Measurements from ENCODE around the gene UGT1A9. TPM values are rescaled to one million over a fixed set of nuclear protein-coding genes. Genes with fewer than 3 reads are reported as not detected.
"Not testable (repeated sequence)": the region's sequence is repeated elsewhere in the genome, so short reads cannot be mapped to it uniquely, and the experiment has no call there.

UGT1A9 gene
- total and polyA plus RNA-seq, 4 donors = 0.16 TPM; not detected in 3

DNA sequence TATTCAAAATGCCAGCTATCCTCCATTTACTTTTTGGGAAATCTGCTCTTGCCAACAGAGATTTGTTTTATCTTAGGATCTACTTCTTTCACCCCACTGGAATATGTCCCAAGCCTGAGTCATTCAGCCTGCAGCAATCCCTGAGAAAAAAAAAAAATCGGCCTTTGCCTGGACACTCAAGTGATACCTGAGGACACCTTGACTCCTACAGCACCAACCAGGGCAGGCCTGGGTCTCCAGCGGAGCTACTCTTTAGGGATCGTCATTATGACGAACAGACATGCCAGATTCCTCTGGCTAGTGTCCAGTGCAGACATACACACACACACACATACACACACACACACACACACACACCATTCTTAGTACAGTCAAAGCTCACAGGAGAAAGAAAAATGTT is 18.7 kb downstream of the UGT1A9 start:
- 90% methylated on average over 1 of the region's 4 CpGs for WGBS (ENCODE audit: insufficient coverage)
- Histone ChIP-seq H3K36me3 (ENCODE audit: control insufficient read depth, insufficient read depth, low read length) (no peaks in the 10 kb centered on the region), H3K9me3 (ENCODE audit: control insufficient read depth, insufficient read depth, low read length) (no peaks in the 10 kb centered on the region), H3K4me1 (ENCODE audit: control insufficient read depth, insufficient read depth, low read length) (no peaks in the 10 kb centered on the region), H3K27ac (ENCODE audit: low read depth, low read length) (no peak overlapping the region), H3K4me3 (ENCODE audit: low read depth, low read length) (no peak overlapping the region), H3K27me3 (ENCODE audit: control insufficient read depth, insufficient read depth, low read length) (no peaks in the 10 kb centered on the region)
- DNase-seq (ENCODE audit: low read depth in 4 of 6, low spot score in 6 of 6) = no peak

DNA sequence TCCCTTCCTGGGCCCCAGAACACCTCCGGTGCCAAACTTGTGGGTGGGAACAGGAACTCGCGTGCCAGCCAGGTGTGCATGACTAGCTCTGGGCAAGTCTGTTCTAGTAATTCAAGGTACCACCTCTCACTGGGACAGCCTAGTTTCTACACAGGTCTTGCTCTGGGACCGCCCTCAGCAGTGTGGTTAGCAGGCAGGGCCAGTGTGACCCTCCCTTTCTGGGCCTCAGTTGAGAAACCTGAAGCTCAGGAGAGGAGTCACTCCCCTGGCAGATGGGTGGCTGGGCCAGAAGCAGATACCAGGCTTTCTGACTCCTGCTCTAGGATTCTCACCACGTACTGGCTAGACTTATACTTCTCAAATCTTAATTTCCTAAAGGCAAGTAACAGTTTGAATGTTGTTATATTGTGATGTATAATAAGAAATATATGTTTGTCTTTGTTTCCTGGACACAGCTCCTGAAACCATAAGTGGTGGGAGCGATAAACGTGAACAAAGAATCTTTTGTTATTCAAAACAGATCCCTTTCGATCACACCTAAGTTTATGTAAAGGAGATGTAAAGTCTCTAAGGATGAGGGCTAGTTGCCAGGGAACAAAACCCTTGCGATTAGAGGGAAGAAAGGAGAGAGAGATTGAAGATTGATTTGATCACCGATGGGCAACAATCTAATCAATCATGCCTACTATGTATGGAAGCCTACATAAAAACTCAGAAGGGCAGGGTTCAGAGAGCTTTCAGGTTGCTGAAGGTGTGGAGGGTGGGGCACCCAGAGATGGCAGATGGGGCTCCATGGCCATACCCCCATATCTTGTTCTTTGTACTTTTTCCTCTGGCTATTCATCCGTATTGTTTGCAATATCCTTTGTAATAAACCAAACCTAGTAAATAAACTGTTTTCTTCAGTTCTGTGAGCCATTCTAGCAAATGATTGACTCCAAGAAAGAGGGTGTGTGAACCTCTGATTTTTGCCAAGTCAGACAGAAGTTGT is 20.0 kb downstream of the UGT1A9 start:
- H3K27me3 ChIP-seq (ENCODE audit: control insufficient read depth, insufficient read depth, low read length) = no peaks in the 10 kb centered on the region
- no peak overlapping the region for H3K27ac ChIP-seq (ENCODE audit: low read depth, low read length)
- no peaks in the 10 kb centered on the region for H3K4me1 ChIP-seq (ENCODE audit: control insufficient read depth, insufficient read depth, low read length)
- H3K9me3 ChIP-seq (ENCODE audit: control insufficient read depth, insufficient read depth, low read length) = no peaks in the 10 kb centered on the region
- no peak overlapping the region for H3K4me3 ChIP-seq (ENCODE audit: low read depth, low read length)
- DNase-seq (ENCODE audit: low read depth in 4 of 6, low spot score in 6 of 6) = no peak
- no peaks in the 10 kb centered on the region for H3K36me3 ChIP-seq (ENCODE audit: control insufficient read depth, insufficient read depth, low read length)
- 85% methylated on average over 5 of the region's 11 CpGs for WGBS (ENCODE audit: insufficient coverage)

DNA sequence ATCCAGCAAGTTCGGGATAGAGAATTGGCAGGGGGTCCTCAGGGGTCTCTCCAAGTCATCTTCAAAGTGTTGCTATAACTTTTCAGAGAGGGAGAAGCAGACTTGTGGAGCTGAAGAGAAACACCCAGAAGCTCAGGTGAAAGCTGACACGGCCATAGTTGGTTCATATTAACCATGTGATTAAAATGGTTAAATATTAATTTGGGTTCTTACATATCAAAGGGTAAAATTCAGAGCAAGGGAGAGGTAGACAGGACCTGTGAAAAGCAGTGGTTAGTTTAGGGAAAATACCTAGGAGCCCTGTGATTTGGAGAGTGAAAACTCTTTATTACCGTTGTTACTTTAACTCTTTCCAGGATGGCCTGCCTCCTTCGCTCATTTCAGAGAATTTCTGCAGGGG is 20.9 kb downstream of the UGT1A9 start, which contains the start of gene UGT1A6:
UGT1A6 (plus strand) TSS at position 243 of the 400 bp plus-strand sequence; CDS start at position 358, 115 bp downstream.
- WGBS (ENCODE audit: insufficient coverage) = 88% methylated on average over 3 of the region's 4 CpGs
- H3K4me3 ChIP-seq (ENCODE audit: low read depth, low read length) = no peak within 1 kb of the TSS
- no peak for DNase-seq (ENCODE audit: low read depth in 4 of 6, low spot score in 6 of 6)
- no peaks in the 10 kb centered on the region for H3K9me3 ChIP-seq (ENCODE audit: control insufficient read depth, insufficient read depth, low read length)
- H3K36me3 ChIP-seq (ENCODE audit: control insufficient read depth, insufficient read depth, low read length) = no peaks in the 10 kb centered on the region
- no peaks in the 10 kb centered on the region for H3K4me1 ChIP-seq (ENCODE audit: control insufficient read depth, insufficient read depth, low read length)
- no peak within 1 kb of the TSS for H3K27ac ChIP-seq (ENCODE audit: low read depth, low read length)
- H3K27me3 ChIP-seq (ENCODE audit: control insufficient read depth, insufficient read depth, low read length) = no peaks in the 10 kb centered on the region

DNA sequence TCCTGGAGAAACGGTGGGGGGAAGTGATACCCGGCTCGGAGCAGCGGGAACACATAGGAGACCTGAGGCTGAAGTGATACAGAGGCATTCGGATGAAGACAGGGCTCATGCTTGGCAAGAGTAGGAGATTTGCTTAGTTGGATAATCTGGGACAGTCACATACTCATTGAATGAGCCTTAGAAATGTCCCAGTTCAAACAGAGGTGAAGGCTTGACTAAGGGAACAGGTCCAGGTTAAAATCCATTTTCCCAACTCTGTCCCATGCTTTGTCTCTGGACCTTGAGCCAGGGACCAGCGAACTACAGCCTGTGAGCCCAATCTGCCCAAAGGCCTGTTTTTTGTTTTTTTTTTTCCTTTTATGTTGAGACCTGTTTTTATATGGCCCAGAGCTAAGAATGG is 22.3 kb downstream of the UGT1A9 start:
- no peaks in the 10 kb centered on the region for H3K4me1 ChIP-seq (ENCODE audit: control insufficient read depth, insufficient read depth, low read length)
- no peak overlapping the region for H3K4me3 ChIP-seq (ENCODE audit: low read depth, low read length)
- no peak overlapping the region for H3K27ac ChIP-seq (ENCODE audit: low read depth, low read length)
- no peak for DNase-seq (ENCODE audit: low read depth in 4 of 6, low spot score in 6 of 6)
- H3K9me3 ChIP-seq (ENCODE audit: control insufficient read depth, insufficient read depth, low read length) = no peaks in the 10 kb centered on the region
- H3K27me3 ChIP-seq (ENCODE audit: control insufficient read depth, insufficient read depth, low read length) = no peaks in the 10 kb centered on the region
- H3K36me3 ChIP-seq (ENCODE audit: control insufficient read depth, insufficient read depth, low read length) = no peaks in the 10 kb centered on the region
- 60% methylated on average over 3 of the region's 6 CpGs for WGBS (ENCODE audit: insufficient coverage)

DNA sequence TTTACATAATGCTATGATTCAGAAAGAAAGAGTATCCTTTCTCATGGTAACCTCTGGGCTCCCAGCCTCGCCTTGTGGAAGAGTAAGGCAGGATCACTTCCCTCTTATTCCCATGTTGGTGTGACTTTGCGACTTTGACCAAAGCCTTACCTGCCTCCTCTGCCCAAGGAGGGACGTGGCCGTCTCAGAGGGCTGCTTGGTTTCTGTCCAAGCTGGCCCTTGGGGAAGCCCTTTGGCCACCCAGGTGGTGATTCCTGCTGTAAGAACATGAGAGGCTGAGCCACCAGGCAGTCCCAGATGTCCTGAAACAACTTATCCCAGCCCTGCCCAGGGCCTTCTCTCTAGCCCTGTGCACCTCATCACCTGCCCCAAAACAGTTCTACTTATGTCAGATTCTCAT is 27.0 kb downstream of the UGT1A9 start:
- 92% methylated on average over 4 of the region's 4 CpGs for WGBS (ENCODE audit: insufficient coverage)
- Histone ChIP-seq H3K4me3 (ENCODE audit: low read depth, low read length) (no peak overlapping the region), H3K9me3 (ENCODE audit: control insufficient read depth, insufficient read depth, low read length) (no peaks in the 10 kb centered on the region), H3K4me1 (ENCODE audit: control insufficient read depth, insufficient read depth, low read length) (no peaks in the 10 kb centered on the region), H3K27ac (ENCODE audit: low read depth, low read length) (no peak overlapping the region), H3K36me3 (ENCODE audit: control insufficient read depth, insufficient read depth, low read length) (no peaks in the 10 kb centered on the region), H3K27me3 (ENCODE audit: control insufficient read depth, insufficient read depth, low read length) (no peaks in the 10 kb centered on the region)
- DNase-seq (ENCODE audit: low read depth in 4 of 6, low spot score in 6 of 6) = no peak

DNA sequence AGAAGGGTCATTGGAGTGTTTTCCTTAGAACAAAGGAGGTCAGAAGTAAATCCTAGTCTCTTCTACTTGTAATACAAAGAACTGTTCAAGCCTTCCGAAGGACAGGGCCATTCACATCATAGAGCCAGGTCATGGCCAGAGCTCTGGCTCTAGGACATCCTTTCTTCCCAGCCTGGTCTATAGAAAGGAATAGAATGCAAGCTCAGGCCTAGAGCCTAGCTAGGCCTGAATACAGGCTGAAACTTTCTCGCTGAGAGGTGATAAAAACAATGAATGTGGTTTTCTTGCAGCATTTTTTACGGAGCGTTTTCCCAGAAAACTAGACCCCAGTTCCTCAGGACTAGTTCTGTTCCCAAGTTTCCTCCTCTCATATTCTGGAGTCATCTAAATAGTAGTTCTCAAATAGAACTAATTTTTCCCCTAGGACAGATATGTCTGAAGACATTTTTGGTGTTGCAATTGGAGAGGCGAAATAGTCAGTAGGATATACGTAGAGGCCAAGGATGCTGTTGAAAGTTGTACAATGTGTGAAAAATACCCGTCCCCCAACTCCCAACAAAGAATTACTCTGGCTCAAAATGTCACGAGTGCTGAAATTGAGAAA is 27.8 kb downstream of the UGT1A9 start:
- no peaks in the 10 kb centered on the region for H3K27me3 ChIP-seq (ENCODE audit: control insufficient read depth, insufficient read depth, low read length)
- H3K36me3 ChIP-seq (ENCODE audit: control insufficient read depth, insufficient read depth, low read length) = no peaks in the 10 kb centered on the region
- H3K4me1 ChIP-seq (ENCODE audit: control insufficient read depth, insufficient read depth, low read length) = no peaks in the 10 kb centered on the region
- H3K27ac ChIP-seq (ENCODE audit: low read depth, low read length) = no peak overlapping the region
- H3K4me3 ChIP-seq (ENCODE audit: low read depth, low read length) = no peak overlapping the region
- WGBS (ENCODE audit: insufficient coverage) = no CpG with 5 or more reads among the region's 8 CpGs
- DNase-seq (ENCODE audit: low read depth in 4 of 6, low spot score in 6 of 6) = no peak
- no peaks in the 10 kb centered on the region for H3K9me3 ChIP-seq (ENCODE audit: control insufficient read depth, insufficient read depth, low read length)

DNA sequence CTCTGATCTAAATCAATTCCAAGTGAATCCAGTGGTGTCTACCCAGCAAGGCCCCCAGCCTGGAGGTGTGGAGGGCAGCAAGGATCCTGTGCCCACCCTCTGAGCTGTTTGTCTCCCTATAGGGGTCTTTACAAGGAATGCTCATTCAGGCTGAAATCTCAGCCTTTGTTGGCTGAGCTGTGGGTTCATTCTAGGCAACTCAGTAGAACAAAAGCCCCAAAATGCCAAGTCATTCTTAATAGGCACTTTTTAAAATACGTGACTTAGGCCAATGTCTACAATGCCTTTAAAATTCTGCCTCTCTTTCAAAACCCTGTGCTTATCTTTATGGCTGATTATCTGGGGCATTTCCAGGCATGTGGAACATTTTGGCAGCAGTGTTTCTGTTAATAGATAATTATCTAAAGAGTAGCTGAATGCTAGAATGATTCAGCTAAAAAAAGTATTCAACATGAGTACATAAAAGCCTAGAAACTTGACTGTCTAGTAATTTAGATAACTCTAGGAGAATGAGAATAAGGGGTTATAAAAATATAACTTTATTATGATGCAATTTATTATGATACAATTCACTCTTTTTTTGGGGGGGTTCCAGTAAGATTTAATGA is 28.4 kb downstream of the UGT1A9 start:
- no peaks in the 10 kb centered on the region for H3K27me3 ChIP-seq (ENCODE audit: control insufficient read depth, insufficient read depth, low read length)
- peak in 2 of 6 donors; percentile 4 to 35 for DNase-seq (ENCODE audit: low read depth in 4 of 6, low spot score in 6 of 6)
- no peaks in the 10 kb centered on the region for H3K36me3 ChIP-seq (ENCODE audit: control insufficient read depth, insufficient read depth, low read length)
- no peak overlapping the region for H3K27ac ChIP-seq (ENCODE audit: low read depth, low read length)
- H3K4me1 ChIP-seq (ENCODE audit: control insufficient read depth, insufficient read depth, low read length) = no peaks in the 10 kb centered on the region
- no peak overlapping the region for H3K4me3 ChIP-seq (ENCODE audit: low read depth, low read length)
- H3K9me3 ChIP-seq (ENCODE audit: control insufficient read depth, insufficient read depth, low read length) = no peaks in the 10 kb centered on the region
- no CpG with 5 or more reads among the region's 1 CpG for WGBS (ENCODE audit: insufficient coverage)

DNA sequence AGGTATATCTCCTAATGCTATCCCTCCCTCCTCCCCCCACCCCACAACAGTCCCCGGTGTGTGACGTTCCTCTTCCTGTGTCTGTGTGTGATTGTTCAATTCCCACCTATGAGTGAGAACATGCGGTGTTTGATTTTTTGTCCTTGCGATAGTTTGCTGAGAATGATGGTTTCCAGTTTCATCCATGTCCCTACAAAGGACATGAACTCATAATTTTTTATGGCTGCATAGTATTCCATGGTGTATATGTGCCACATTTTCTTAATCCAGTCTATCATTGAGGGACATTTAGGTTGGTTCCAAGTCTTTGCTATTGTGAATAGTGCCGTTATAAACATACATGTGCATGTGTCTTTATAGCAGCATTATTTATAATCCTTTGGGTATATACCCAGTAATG is 29.1 kb downstream of the UGT1A9 start:
- DNase-seq (ENCODE audit: low read depth in 4 of 6, low spot score in 6 of 6); H3K36me3 ChIP-seq (ENCODE audit: control insufficient read depth, insufficient read depth, low read length); H3K27ac ChIP-seq (ENCODE audit: low read depth, low read length); H3K4me3 ChIP-seq (ENCODE audit: low read depth, low read length); H3K27me3 ChIP-seq (ENCODE audit: control insufficient read depth, insufficient read depth, low read length); H3K4me1 ChIP-seq (ENCODE audit: control insufficient read depth, insufficient read depth, low read length); H3K9me3 ChIP-seq (ENCODE audit: control insufficient read depth, insufficient read depth, low read length): not testable (repeated sequence)
- WGBS (ENCODE audit: insufficient coverage) = no CpG with 5 or more reads among the region's 5 CpGs

DNA sequence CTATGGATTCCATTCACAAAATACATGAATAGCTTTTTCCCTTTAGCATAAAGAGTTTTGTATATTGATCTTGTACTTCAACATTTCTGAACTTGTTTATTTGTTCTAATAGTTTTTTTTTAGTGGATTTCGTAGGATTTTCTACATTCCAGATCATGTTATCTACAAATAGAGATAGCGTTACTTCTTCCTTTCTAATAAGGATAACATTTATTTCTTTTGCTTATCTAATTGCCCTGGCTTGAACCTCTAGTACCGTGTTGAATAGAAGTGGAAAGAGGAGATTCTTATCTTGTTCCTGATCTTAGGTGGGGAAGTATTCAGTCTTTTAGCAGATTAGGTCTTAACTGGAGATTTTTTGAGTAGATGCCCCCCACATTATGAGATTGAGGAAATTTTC is 30.5 kb downstream of the UGT1A9 start:
- no peaks in the 10 kb centered on the region for H3K9me3 ChIP-seq (ENCODE audit: control insufficient read depth, insufficient read depth, low read length)
- H3K4me1 ChIP-seq (ENCODE audit: control insufficient read depth, insufficient read depth, low read length) = no peaks in the 10 kb centered on the region
- no CpG with 5 or more reads among the region's 3 CpGs for WGBS (ENCODE audit: insufficient coverage)
- DNase-seq (ENCODE audit: low read depth in 4 of 6, low spot score in 6 of 6) = no peak
- H3K27me3 ChIP-seq (ENCODE audit: control insufficient read depth, insufficient read depth, low read length) = no peaks in the 10 kb centered on the region
- H3K4me3 ChIP-seq (ENCODE audit: low read depth, low read length) = no peak overlapping the region
- H3K27ac ChIP-seq (ENCODE audit: low read depth, low read length) = no peak overlapping the region
- no peaks in the 10 kb centered on the region for H3K36me3 ChIP-seq (ENCODE audit: control insufficient read depth, insufficient read depth, low read length)
